Stimulated activated CD8-positive, alpha-beta memory T cell treated with anti-CD3 and anti-CD28 coated beads, Interleukin-15, amount 100 ng/mL, for 4 hours (primary cell): ENCODE results near the gene MCTP1.

Experiments
- DNase-seq, 2 donors: peaks; one replicate each; pipeline ENCODE4 v3.0.0-alpha.2; 2020; ENCODE audit warnings: low read depth in 2 of 2

The MCTP1 gene

GRCh38 chr5:94700592-94700991, 584.3 kb downstream of the MCTP1 start:
- no peak for DNase-seq

GRCh38 chr5:94699562-94699961, 585.3 kb downstream of the MCTP1 start:
- DNase-seq = no peak

- no peak for DNase-seq
Measured at GRCh38 chr5:94698197-94698596, 586.7 kb downstream of the MCTP1 start.

- no peak for DNase-seq
Measured at GRCh38 chr5:94694671-94695070, 590.2 kb downstream of the MCTP1 start.

GRCh38 chr5:94693845-94694370, 591.0 kb downstream of the MCTP1 start:
- DNase-seq = no peak

- DNase-seq = no peak
Measured at GRCh38 chr5:94693043-94693822, 591.7 kb downstream of the MCTP1 start.

GRCh38 chr5:94692581-94692980, 592.3 kb downstream of the MCTP1 start:
- no peak for DNase-seq

- no peak for DNase-seq
Measured at GRCh38 chr5:94691949-94692348, 592.9 kb downstream of the MCTP1 start.

- DNase-seq = no peak
Measured at GRCh38 chr5:94691291-94691690, 593.6 kb downstream of the MCTP1 start.

- DNase-seq = no peak
Measured at GRCh38 chr5:94690778-94691177, 594.1 kb downstream of the MCTP1 start.

GRCh38 chr5:94689908-94690307, 595.0 kb downstream of the MCTP1 start:
- no peak for DNase-seq

- DNase-seq = no peak
Measured at GRCh38 chr5:94682814-94683520, 601.9 kb downstream of the MCTP1 start.

- no peak for DNase-seq
Measured at GRCh38 chr5:94675965-94676618, 608.8 kb downstream of the MCTP1 start.

GRCh38 chr5:94674490-94675382, 610.2 kb downstream of the MCTP1 start:
- no peak for DNase-seq

- DNase-seq = no peak
Measured at GRCh38 chr5:94672746-94673145, 612.1 kb downstream of the MCTP1 start.

GRCh38 chr5:94670726-94671125, 614.2 kb downstream of the MCTP1 start:
- no peak for DNase-seq

- DNase-seq = no peak
Measured at GRCh38 chr5:94667937-94668336, 617.0 kb downstream of the MCTP1 start.

- no peak for DNase-seq
Measured at GRCh38 chr5:94661086-94661485, 623.8 kb downstream of the MCTP1 start.

GRCh38 chr5:94660506-94660905, 624.4 kb downstream of the MCTP1 start:
- DNase-seq = no peak

GRCh38 chr5:94658272-94658671, 626.6 kb downstream of the MCTP1 start:
- no peak for DNase-seq
